Epithelial cell of esophagus (primary cell): ENCODE data around the gene RGS7.
A peak's percentile ranks its signal among the peaks of the same experiment; 100 is the strongest.

Experiments used
- DNase-seq: peaks from one replicate; pipeline ENCODE4 v3.0.0; 2010; ENCODE audit warnings: low read depth
- H3K4me3 ChIP-seq: 2 replicates; pipeline ENCODE4 v1.5.1; 2011; ENCODE audit warnings: mild to moderate bottlenecking, low read length, control low read depth
- CTCF ChIP-seq: IDR thresholded peaks from 2 replicates; pipeline ENCODE4 v1.5.1; 2011; ENCODE audit warnings: low read depth, mild to moderate bottlenecking, low read length, control low read depth, inconsistent platforms; ENCODE audit not compliant: insufficient read depth; ENCODE audit errors: missing control alignments

Gene RGS7

GRCh38 chr1:240802271-240802670 lies 554.7 kb downstream of the RGS7 start:
- DNase-seq: no peak
- H3K4me3 ChIP-seq: no peak overlapping the region
- TF ChIP-seq CTCF: no peak

GRCh38 chr1:240801442-240801841 lies 555.6 kb downstream of the RGS7 start:
- no peak for TF ChIP-seq CTCF
- no peak for DNase-seq
- no peak overlapping the region for H3K4me3 ChIP-seq

- TF ChIP-seq CTCF: no peak
- no peak for DNase-seq
- H3K4me3 ChIP-seq: no peak overlapping the region
Measured at GRCh38 chr1:240800291-240800690, 556.7 kb downstream of the RGS7 start.

- DNase-seq: peak; percentile 88
- TF ChIP-seq CTCF: no peak
- no peak overlapping the region for H3K4me3 ChIP-seq
Measured at GRCh38 chr1:240797050-240797449, 560.0 kb downstream of the RGS7 start.

- no peak for TF ChIP-seq CTCF
- no peak overlapping the region for H3K4me3 ChIP-seq
- DNase-seq: no peak
Measured at GRCh38 chr1:240794046-240794843, 562.8 kb downstream of the RGS7 start.

- no peak for TF ChIP-seq CTCF
- DNase-seq: no peak
- no peak overlapping the region for H3K4me3 ChIP-seq
Measured at GRCh38 chr1:240792915-240793529, 564.0 kb downstream of the RGS7 start.

GRCh38 chr1:240790856-240791255 lies 566.1 kb downstream of the RGS7 start:
- TF ChIP-seq CTCF: no peak
- DNase-seq: no peak
- H3K4me3 ChIP-seq: no peak overlapping the region
